Kidney glomerular epithelial cell (primary cell): Measurements from ENCODE around the gene XIAP.

Source experiments
- DNase-seq: peaks from one replicate; lab custom pipeline; 2025; lab: John Stamatoyannopoulos, UW

The XIAP gene

DNA sequence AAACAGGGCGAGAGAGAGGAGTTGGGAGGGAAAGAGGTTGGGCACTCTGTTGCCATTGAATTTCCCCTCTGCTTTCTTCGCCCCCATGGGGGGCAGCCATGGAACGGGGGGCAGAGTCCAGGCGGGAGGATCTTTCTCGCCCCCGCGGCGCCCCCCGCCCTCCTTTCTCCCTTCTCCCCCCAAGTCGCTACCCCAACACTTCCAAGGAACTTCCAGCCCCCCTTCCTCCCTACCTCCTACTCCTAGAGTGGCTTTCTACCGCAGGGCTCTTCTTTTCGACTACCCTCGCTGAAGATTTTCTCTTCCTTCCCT is 101.1 kb downstream of the XIAP start:
- DNase-seq = no peak

DNA sequence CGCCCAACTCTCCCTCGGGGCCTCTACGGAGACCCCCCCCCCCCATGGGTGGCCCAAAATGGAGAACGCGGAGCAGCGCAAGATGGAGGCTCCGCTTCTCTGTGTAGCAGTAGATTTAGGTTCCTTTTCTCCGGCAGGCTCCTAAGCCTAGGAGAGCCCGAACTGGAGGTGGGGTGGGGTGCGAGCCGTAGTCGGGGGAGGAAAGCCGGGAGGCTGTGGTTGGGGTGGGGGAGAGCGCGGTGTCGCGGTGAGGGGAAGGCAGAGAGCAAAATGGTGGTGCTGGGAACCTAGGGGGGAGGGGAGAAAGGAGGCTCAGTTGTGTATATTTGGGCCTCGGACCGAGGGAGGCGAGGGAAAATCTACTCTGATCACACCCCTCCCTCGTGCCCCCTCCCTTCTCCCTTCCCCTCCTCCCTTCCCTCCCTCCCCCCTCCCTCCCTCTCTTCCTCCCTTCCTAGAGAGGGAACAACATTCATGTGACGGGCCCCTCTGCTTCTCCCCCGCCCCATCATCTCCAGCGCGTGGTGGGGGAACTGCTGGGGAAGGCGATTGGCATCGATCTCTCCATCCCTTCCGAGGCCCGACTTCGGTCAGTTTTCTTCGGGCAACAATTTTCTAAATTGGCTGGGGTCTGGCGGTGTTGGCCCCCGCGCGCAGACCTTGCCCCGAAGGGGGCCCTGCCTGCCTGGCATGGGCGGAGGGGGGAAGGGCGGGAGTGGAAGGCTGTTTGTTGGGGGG is 101.6 kb downstream of the XIAP start, which contains the start of gene STAG2:
Gene STAG2, plus strand, starts transcription at position 439 of the 738 bp plus-strand sequence. CDS start 60,922 bp downstream, outside the sequence.
- DNase-seq = peak; percentile 21

DNA sequence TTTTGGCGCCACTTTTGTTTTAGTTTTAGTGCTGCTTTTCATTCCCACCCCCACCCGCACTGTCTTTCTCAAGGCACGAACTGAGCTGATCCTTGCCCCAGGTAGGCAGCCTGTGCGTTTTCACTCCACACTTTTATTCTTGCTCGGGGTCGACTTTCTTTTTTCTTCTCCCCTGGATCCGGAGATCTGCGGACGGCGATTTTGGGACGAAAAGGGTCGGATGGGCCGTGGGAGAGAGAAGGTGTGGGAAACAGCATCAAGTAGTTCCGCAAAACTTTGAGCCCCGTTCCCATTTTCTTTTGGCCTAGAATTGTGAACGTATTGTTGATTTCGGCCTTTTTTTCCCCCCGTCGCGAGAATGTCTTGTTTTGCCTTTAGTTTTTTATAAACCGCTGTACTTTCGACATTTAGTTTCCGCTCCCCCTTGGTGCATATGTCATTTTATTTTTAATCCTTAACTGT is 102.2 kb downstream of the XIAP start:
- DNase-seq = peak; percentile 6

DNA sequence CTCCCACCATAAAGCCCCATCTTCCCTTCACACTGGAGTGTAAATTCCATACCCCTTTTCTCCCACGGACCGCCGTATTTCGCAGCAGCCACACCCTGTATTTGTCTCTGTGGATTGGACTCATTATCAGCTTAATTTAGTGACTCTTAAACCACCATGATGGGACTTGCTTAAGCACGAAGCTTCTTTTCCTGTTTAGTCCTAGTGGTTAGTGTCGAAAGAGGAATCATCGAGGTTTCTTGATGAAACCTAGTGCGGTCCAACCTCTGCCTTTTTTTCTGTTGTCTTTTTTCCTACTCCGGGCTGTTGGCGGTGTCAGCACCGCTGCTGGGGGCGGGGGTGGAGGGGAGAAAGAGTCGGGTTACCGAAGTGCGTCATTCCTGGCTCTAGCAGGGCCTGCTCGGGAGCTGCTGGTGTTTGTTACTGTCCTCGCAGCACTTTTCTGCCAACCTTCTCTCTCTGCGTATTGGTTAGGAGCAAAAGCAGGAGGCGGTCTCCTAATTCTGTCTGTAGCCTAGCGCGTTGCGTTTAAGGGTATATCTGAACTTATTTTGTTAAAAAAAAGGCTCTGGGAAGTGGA is 103.0 kb downstream of the XIAP start:
- peak; percentile 73 for DNase-seq
